ENCODE data around the gene RAB11A.

GRCh38 chr15:65917936-65918335 is 48.6 kb downstream of the RAB11A start:
- TF ChIP-seq, protein P1, sequence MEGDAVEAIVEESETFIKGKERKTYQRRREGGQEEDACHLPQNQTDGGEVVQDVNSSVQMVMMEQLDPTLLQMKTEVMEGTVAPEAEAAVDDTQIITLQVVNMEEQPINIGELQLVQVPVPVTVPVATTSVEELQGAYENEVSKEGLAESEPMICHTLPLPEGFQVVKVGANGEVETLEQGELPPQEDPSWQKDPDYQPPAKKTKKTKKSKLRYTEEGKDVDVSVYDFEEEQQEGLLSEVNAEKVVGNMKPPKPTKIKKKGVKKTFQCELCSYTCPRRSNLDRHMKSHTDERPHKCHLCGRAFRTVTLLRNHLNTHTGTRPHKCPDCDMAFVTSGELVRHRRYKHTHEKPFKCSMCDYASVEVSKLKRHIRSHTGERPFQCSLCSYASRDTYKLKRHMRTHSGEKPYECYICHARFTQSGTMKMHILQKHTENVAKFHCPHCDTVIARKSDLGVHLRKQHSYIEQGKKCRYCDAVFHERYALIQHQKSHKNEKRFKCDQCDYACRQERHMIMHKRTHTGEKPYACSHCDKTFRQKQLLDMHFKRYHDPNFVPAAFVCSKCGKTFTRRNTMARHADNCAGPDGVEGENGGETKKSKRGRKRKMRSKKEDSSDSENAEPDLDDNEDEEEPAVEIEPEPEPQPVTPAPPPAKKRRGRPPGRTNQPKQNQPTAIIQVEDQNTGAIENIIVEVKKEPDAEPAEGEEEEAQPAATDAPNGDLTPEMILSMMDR (conservative IDR thresholded peaks at IDR 0.05 in 1 of 2, IDR thresholded peaks at IDR 0.05 in 1 of 2; ENCODE audit: low read depth in 1 of 2, low read length in 2 of 2): no peak
- no peak for TF ChIP-seq EZH2 (IDR thresholded peaks at IDR 0.05; ENCODE audit: low read length, missing control alignments)

Data from fibroblast of lung (primary cell).